Liver (tissue), 9 donors: Measurements from ENCODE around the gene IZUMO1. TPM values are rescaled to one million over a fixed set of nuclear protein-coding genes. Genes with fewer than 3 reads are reported as not detected.

Experiments used
- DNase-seq: peaks from one replicate; pipeline ENCODE4 v3.0.0-alpha.2; 2017; ENCODE audit warnings: low spot score
- H3K27ac ChIP-seq, 2 donors: one replicate each; pipeline ENCODE4 v1.7.0; 2013; ENCODE audit warnings: inconsistent platforms in 2 of 2, low read length in 2 of 2, control low read depth in 1 of 2, low read depth in 1 of 2, mild to moderate bottlenecking in 1 of 2
- H3K27me3 ChIP-seq, 4 donors: one replicate each; pipeline versions ENCODE4 v1.6.1 to v1.7.0; 2013; ENCODE audit warnings: low read length in 3 of 4, inconsistent platforms in 1 of 4, mild to moderate bottlenecking in 1 of 4, moderate library complexity in 1 of 4; ENCODE audit not compliant: control insufficient read depth in 4 of 4, insufficient read depth in 4 of 4
- H3K36me3 ChIP-seq, 4 donors: one replicate each; pipeline versions ENCODE4 v1.6.1 to v1.7.0; 2013; ENCODE audit warnings: low read length in 3 of 4, mild to moderate bottlenecking in 3 of 4, low read depth in 1 of 4, moderate library complexity in 1 of 4; ENCODE audit not compliant: control insufficient read depth in 4 of 4, insufficient read depth in 3 of 4
- H3K4me1 ChIP-seq, 4 donors: one replicate each; pipeline versions ENCODE4 v1.6.1 to v1.7.0; 2013; ENCODE audit warnings: low read length in 3 of 4, mild to moderate bottlenecking in 3 of 4, moderate library complexity in 1 of 4; ENCODE audit not compliant: control insufficient read depth in 4 of 4, insufficient read depth in 4 of 4
- H3K4me3 ChIP-seq, 3 donors: one replicate each; pipeline versions ENCODE4 v1.6.1 to v1.7.0; 2013; ENCODE audit warnings: low read length in 3 of 3, control low read depth in 1 of 3, low read depth in 1 of 3, mild to moderate bottlenecking in 1 of 3
- H3K9ac ChIP-seq, 2 donors: one replicate each; pipeline ENCODE4 v1.7.0; 2013; ENCODE audit warnings: low read length in 2 of 2, mild to moderate bottlenecking in 2 of 2, moderate library complexity in 2 of 2, control low read depth in 1 of 2, low read depth in 1 of 2
- H3K9me3 ChIP-seq, 4 donors: one replicate each; pipeline versions ENCODE4 v1.6.1 to v1.7.0; 2013; ENCODE audit warnings: low read length in 3 of 4; ENCODE audit not compliant: control insufficient read depth in 4 of 4
- ATF3 ChIP-seq: IDR thresholded peaks from 2 replicates; pipeline ENCODE4 v1.6.1; 2016; ENCODE audit warnings: antibody characterized with exemption
- CTCF ChIP-seq: fragments of 150-350 bp; IDR thresholded peaks from 2 replicates; pipeline ENCODE4 v1.5.1; 2017; ENCODE audit warnings: improper control_type of control experiment, low read depth, low read length; ENCODE audit not compliant: missing input control
- EGR1 ChIP-seq, 2 donors: IDR thresholded peaks; 2 replicates each; pipeline ENCODE4 v1.6.1; 2016 to 2018; ENCODE audit warnings: antibody characterized with exemption in 2 of 2, low read depth in 2 of 2
- FOXA1 ChIP-seq: IDR thresholded peaks from 2 replicates; pipeline ENCODE4 v1.6.1; 2016; ENCODE audit warnings: antibody characterized with exemption
- FOXA2 ChIP-seq: IDR thresholded peaks from 2 replicates; pipeline ENCODE4 v1.6.1; 2016; ENCODE audit warnings: antibody characterized with exemption
- GABPA ChIP-seq, 2 donors: IDR thresholded peaks in 1 of 2; conservative IDR thresholded peaks in 1 of 2; 2 replicates each; pipeline ENCODE4 v1.6.1; 2016; ENCODE audit warnings: antibody characterized with exemption in 2 of 2, mild to moderate bottlenecking in 1 of 2, moderate library complexity in 1 of 2
- HNF4A ChIP-seq, 2 donors: conservative IDR thresholded peaks; 2 replicates each; pipeline ENCODE4 v1.6.1; 2016; ENCODE audit warnings: antibody characterized with exemption in 2 of 2, mild to moderate bottlenecking in 2 of 2
- HNF4G ChIP-seq: IDR thresholded peaks from 2 replicates; pipeline ENCODE4 v1.6.1; 2016; ENCODE audit warnings: antibody characterized with exemption
- JUND ChIP-seq, 2 donors: IDR thresholded peaks; 2 replicates each; pipeline ENCODE4 v1.6.1; 2016; ENCODE audit warnings: antibody characterized with exemption in 2 of 2
- MAX ChIP-seq: IDR thresholded peaks from 2 replicates; pipeline ENCODE4 v1.6.1; 2016; ENCODE audit warnings: antibody characterized with exemption
- NR2F2 ChIP-seq: IDR thresholded peaks from 2 replicates; pipeline ENCODE4 v1.6.1; 2016; ENCODE audit warnings: antibody characterized with exemption
- RAD21 ChIP-seq, 2 donors: IDR thresholded peaks; 2 replicates each; pipeline ENCODE4 v1.6.1; 2016; ENCODE audit warnings: antibody characterized with exemption in 2 of 2, mild to moderate bottlenecking in 2 of 2
- REST ChIP-seq: IDR thresholded peaks from 2 replicates; pipeline ENCODE4 v1.6.1; 2016; ENCODE audit warnings: antibody characterized with exemption, mild to moderate bottlenecking
- RXRA ChIP-seq, 2 donors: IDR thresholded peaks; 2 replicates each; pipeline ENCODE4 v1.6.1; 2017 to 2018; ENCODE audit warnings: antibody characterized with exemption in 2 of 2, mild to moderate bottlenecking in 1 of 2
- SP1 ChIP-seq: IDR thresholded peaks from 2 replicates; pipeline ENCODE4 v1.6.1; 2018; ENCODE audit warnings: antibody characterized with exemption, mild to moderate bottlenecking
- TAF1 ChIP-seq: conservative IDR thresholded peaks from 2 replicates; pipeline ENCODE4 v1.6.1; 2016; ENCODE audit warnings: antibody characterized with exemption, mild to moderate bottlenecking
- YY1 ChIP-seq: IDR thresholded peaks from 2 replicates; pipeline ENCODE4 v1.6.1; 2016; ENCODE audit warnings: antibody characterized with exemption, mild to moderate bottlenecking
- WGBS: extraction: QIAGEN DNeasy Blood & Tissue Kit; methylation state at CpG from one replicate; pipeline ENCODE4 v1.1.7; 2013; 5-methylcytosine and 5-hydroxymethylcytosine counted together
- polyA plus RNA-seq, 2 donors: library from polyadenylated mRNA; stranded (reverse) in 1 of 2; unstranded in 1 of 2; fragments of 200-250 nt in 1 of 2; fragments of >200 nt in 1 of 2; fragmentation: Nextera tagmentation in 1 of 2; extraction: Ambion mirVana in 1 of 2; gene quantifications; one replicate each; pipeline versions ENCODE4 v1.2.1 to v1.2.3, GENCODE V29; 2013 to 2015
- total RNA-seq, 2 donors: library from RNA; depleted of rRNA; stranded (reverse); fragments of >200 nt; gene quantifications; one replicate each; pipeline ENCODE4 v1.2.3, GENCODE V29; 2014
- TF ChIP-seq, protein P1 (sequence below): IDR thresholded peaks from 2 replicates; pipeline ENCODE4 v1.6.1; 2016; ENCODE audit warnings: antibody characterized with exemption
- donor health status: healthy.
- donor health status: healthy.
- donor health status: healthy.
- donor health status: healthy.
- donor health status: healthy.

The IZUMO1 gene
- total and polyA plus RNA-seq, 4 donors: 0.33 to 0.47 TPM; not detected in 2

DNA sequence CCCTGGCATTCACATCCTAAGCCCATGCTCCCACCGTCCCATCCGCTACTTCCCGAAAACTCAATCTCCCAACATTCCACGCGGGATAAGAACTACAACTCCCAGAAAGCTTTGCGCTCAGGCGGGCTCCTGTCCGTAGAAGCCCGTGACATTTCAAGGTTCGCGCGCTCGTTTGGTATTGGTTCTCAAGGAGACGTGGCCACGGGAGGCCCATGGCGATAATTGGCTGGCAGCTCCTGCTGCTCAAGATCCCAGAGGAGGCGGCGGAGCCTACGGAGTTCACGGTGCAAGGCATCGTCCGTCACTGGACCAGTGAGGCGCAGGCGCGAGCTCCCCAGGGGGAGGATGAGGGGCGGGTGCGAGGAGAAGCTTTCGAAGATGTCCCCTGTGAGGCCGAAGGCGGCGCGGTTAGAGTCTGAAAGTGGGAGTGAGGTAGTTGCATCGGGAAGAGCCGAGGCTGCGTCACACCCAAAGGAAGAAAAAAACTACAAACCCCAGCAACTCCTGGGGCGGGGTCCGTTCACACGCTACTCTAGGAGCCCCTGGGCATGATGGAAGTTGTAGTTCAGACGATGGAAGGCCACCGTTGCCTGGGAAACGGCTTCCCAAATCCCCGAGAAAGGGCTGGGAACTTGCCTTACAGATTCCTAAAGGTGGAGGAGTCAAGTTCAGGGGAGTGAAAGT lies 26.0 kb downstream of the IZUMO1 start (continued):
- no peak for TF ChIP-seq REST
- TF ChIP-seq YY1: peak; percentile 68
- peak in 1 of 2 donors; percentile 24 for TF ChIP-seq JUND (IDR thresholded peaks at IDR 0.05)

DNA sequence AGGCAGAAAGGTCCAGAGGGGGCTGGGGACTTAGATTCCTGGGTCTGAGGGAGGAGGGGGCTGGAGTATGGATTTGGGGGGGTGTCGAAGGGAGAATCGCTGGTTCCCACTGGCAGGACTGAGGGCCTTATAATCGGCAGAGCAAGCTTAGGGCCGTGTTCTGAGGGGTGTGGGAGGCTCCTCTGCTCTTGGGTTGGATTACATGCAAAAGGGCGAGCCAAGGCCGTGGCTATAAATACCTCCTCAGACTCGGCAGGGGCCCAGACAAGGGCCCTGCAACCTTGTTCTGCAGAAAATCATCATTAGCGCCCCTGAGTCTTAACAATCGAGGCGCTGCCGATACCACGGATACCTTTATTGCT lies 26.5 kb downstream of the IZUMO1 start:
- WGBS: 41% methylated on average over 12 of the region's 12 CpGs

More for the DNA sequence above, 26.5 kb downstream of the IZUMO1 start:
- H3K4me3 ChIP-seq: no peak overlapping the region
- H3K27ac ChIP-seq: no peak overlapping the region
- no peaks in the 10 kb centered on the region for H3K9me3 ChIP-seq
- H3K4me1 ChIP-seq: peaks cover 0 to 12% (median 7%) of the 10 kb centered on the region in 4 donors
- H3K9ac ChIP-seq: no peak overlapping the region
- no peaks in the 10 kb centered on the region for H3K27me3 ChIP-seq
- DNase-seq: no peak
- TF ChIP-seq GABPA (IDR thresholded peaks at IDR 0.05 in 1 of 2, conservative IDR thresholded peaks at IDR 0.05 in 1 of 2) (no peak), SP1 (no peak), FOXA1 (no peak), RAD21 (IDR thresholded peaks at IDR 0.05) (no peak), CTCF (no peak), HNF4A (conservative IDR thresholded peaks at IDR 0.05) (no peak), REST (no peak), JUND (IDR thresholded peaks at IDR 0.05) (no peak), EGR1 (IDR thresholded peaks at IDR 0.05; ENCODE audit: low read depth in 2 of 2) (no peak), TAF1 (no peak), ATF3 (no peak), MAX (no peak), HNF4G (no peak), RXRA (IDR thresholded peaks at IDR 0.05) (no peak), NR2F2 (no peak), YY1 (no peak), FOXA2 (no peak)
- TF ChIP-seq, protein P1, sequence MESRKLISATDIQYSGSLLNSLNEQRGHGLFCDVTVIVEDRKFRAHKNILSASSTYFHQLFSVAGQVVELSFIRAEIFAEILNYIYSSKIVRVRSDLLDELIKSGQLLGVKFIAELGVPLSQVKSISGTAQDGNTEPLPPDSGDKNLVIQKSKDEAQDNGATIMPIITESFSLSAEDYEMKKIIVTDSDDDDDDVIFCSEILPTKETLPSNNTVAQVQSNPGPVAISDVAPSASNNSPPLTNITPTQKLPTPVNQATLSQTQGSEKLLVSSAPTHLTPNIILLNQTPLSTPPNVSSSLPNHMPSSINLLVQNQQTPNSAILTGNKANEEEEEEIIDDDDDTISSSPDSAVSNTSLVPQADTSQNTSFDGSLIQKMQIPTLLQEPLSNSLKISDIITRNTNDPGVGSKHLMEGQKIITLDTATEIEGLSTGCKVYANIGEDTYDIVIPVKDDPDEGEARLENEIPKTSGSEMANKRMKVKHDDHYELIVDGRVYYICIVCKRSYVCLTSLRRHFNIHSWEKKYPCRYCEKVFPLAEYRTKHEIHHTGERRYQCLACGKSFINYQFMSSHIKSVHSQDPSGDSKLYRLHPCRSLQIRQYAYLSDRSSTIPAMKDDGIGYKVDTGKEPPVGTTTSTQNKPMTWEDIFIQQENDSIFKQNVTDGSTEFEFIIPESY: no peak
- H3K36me3 ChIP-seq: no peaks in the 10 kb centered on the region
